ENCODE results near the gene NLGN1.

DNA sequence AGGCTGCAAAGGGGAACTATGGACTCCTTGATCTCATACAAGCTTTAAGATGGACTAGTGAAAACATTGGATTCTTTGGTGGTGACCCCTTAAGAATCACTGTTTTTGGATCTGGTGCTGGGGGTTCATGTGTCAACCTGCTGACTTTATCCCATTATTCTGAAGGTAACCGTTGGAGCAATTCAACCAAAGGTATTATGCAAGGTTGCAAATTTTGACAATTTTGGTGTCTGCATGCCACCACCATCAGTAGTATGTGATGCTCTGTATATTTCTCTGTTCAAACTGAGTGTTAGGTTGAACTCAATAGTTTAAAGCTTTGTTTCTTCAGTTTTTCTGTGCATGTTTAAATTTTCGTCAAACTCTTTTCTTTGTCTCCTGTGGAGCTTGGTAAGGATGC is 877.8 kb downstream of the NLGN1 start:
- TF ChIP-seq, protein P1, sequence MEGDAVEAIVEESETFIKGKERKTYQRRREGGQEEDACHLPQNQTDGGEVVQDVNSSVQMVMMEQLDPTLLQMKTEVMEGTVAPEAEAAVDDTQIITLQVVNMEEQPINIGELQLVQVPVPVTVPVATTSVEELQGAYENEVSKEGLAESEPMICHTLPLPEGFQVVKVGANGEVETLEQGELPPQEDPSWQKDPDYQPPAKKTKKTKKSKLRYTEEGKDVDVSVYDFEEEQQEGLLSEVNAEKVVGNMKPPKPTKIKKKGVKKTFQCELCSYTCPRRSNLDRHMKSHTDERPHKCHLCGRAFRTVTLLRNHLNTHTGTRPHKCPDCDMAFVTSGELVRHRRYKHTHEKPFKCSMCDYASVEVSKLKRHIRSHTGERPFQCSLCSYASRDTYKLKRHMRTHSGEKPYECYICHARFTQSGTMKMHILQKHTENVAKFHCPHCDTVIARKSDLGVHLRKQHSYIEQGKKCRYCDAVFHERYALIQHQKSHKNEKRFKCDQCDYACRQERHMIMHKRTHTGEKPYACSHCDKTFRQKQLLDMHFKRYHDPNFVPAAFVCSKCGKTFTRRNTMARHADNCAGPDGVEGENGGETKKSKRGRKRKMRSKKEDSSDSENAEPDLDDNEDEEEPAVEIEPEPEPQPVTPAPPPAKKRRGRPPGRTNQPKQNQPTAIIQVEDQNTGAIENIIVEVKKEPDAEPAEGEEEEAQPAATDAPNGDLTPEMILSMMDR (IDR thresholded peaks at IDR 0.05), result no peak
- TF ChIP-seq POLR2A (IDR thresholded peaks at IDR 0.05), result no peak

All from heart left ventricle (tissue), 13 donors.